OCI-LY3 (cell line): ENCODE measurements around the gene ALOX12B.
"Not testable (repeated sequence)": the region's sequence is repeated elsewhere in the genome, so short reads cannot be mapped to it uniquely, and the experiment has no call there.

Source experiments
- H2AFZ ChIP-seq: fragments of 200-600, 300-600 bp; shearing (Covaris generic); 2 replicates; pipeline ENCODE4 v1.6.0; 2014; ENCODE audit warnings: antibody characterized with exemption, low read depth, low read length
- H3K27ac ChIP-seq: fragments of 200-600, 300-600 bp; sonication (generic); 2 replicates; pipeline ENCODE4 v1.5.1; 2014; ENCODE audit warnings: mild to moderate bottlenecking, low read length, moderate library complexity, mixed read lengths
- H3K27me3 ChIP-seq: fragments of 200-600, 300-600 bp; sonication (generic); 2 replicates; pipeline ENCODE4 v1.6.1; 2014; ENCODE audit warnings: low read depth, low read length, mixed read lengths
- H3K36me3 ChIP-seq: fragments of 200-600, 300-600 bp; sonication (generic); replicated peaks from 2 replicates; pipeline ENCODE3; 2014; ENCODE audit warnings: low read depth, low read length, mixed read lengths
- H3K4me1 ChIP-seq: fragments of 300-600, 200-600 bp; sonication (generic); 2 replicates; pipeline ENCODE4 v1.6.1; 2014; ENCODE audit warnings: low read length, mixed read lengths
- H3K4me2 ChIP-seq: fragments of 200-600, 300-600 bp; sonication (generic); 2 replicates; pipeline ENCODE4 v1.6.1; 2014; ENCODE audit warnings: low read length, mixed read lengths
- H3K4me3 ChIP-seq: fragments of 300-600, 200-600 bp; sonication (generic); 2 replicates; pipeline ENCODE4 v1.5.1; 2014; ENCODE audit warnings: antibody characterized with exemption, mild to moderate bottlenecking, low read length, moderate library complexity
- H3K79me2 ChIP-seq: fragments of 300-600, 200-600 bp; shearing (Covaris generic); 2 replicates; pipeline ENCODE4 v1.6.1; 2014; ENCODE audit warnings: mild to moderate bottlenecking, low read length, mixed read lengths
- H3K9ac ChIP-seq: fragments of 300-600, 200-600 bp; shearing (Covaris generic); 2 replicates; pipeline ENCODE4 v1.6.0; 2014; ENCODE audit warnings: mild to moderate bottlenecking, low read length, moderate library complexity
- H3K9me3 ChIP-seq: fragments of 200-600, 300-600 bp; shearing (Covaris generic); 2 replicates; pipeline ENCODE4 v1.6.1; 2014; ENCODE audit warnings: low read length, mixed read lengths; ENCODE audit not compliant: insufficient read depth
- H4K20me1 ChIP-seq: fragments of 200-600, 300-600 bp; sonication (generic); 2 replicates; pipeline ENCODE4 v1.6.1; 2016; ENCODE audit warnings: low read length, mixed read lengths; ENCODE audit not compliant: insufficient read depth
- EZH2phosphoT487 ChIP-seq: fragments of 200-600 bp; shearing (Covaris generic); IDR thresholded peaks from 2 replicates; pipeline ENCODE4 v1.6.1; 2018; ENCODE audit warnings: antibody characterized with exemption, mixed run types, low read depth
- TF ChIP-seq, protein P1 (sequence below): fragments of 200-600, 300-600 bp; sonication (generic); IDR thresholded peaks from 2 replicates; pipeline ENCODE4 v1.5.1; 2014; ENCODE audit warnings: antibody characterized with exemption, low read length, low read depth

ALOX12B gene

GRCh38 chr17:8064561-8065019, 22.9 kb downstream of the ALOX12B start:
- Histone ChIP-seq H3K9ac (no peak overlapping the region), H3K4me1 (peaks cover 24% of the 10 kb centered on the region), H3K36me3 (no peaks in the 10 kb centered on the region), H2AFZ (no peak overlapping the region), H3K79me2 (no peaks in the 10 kb centered on the region), H3K27ac (no peak overlapping the region), H3K4me3 (no peak overlapping the region), H4K20me1 (no peaks in the 10 kb centered on the region), H3K9me3 (no peaks in the 10 kb centered on the region), H3K27me3 (peaks cover 16% of the 10 kb centered on the region), H3K4me2 (no peak overlapping the region)
- TF ChIP-seq, protein P1, sequence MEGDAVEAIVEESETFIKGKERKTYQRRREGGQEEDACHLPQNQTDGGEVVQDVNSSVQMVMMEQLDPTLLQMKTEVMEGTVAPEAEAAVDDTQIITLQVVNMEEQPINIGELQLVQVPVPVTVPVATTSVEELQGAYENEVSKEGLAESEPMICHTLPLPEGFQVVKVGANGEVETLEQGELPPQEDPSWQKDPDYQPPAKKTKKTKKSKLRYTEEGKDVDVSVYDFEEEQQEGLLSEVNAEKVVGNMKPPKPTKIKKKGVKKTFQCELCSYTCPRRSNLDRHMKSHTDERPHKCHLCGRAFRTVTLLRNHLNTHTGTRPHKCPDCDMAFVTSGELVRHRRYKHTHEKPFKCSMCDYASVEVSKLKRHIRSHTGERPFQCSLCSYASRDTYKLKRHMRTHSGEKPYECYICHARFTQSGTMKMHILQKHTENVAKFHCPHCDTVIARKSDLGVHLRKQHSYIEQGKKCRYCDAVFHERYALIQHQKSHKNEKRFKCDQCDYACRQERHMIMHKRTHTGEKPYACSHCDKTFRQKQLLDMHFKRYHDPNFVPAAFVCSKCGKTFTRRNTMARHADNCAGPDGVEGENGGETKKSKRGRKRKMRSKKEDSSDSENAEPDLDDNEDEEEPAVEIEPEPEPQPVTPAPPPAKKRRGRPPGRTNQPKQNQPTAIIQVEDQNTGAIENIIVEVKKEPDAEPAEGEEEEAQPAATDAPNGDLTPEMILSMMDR, result no peak
- TF ChIP-seq EZH2phosphoT487, result no peak

GRCh38 chr17:8063761-8064534, 23.6 kb downstream of the ALOX12B start:
- H4K20me1 ChIP-seq, result no peaks in the 10 kb centered on the region
- H3K9ac ChIP-seq, result no peak overlapping the region
- no peaks in the 10 kb centered on the region for H3K9me3 ChIP-seq
- H3K79me2 ChIP-seq, result no peaks in the 10 kb centered on the region
- H3K4me3 ChIP-seq, result no peak overlapping the region
- H2AFZ ChIP-seq, result no peak overlapping the region
- no peak overlapping the region for H3K4me2 ChIP-seq
- TF ChIP-seq EZH2phosphoT487, result no peak
- TF ChIP-seq, protein P1, result no peak
- H3K36me3 ChIP-seq, result no peaks in the 10 kb centered on the region
- H3K4me1 ChIP-seq, result peaks cover 23% of the 10 kb centered on the region
- no peak overlapping the region for H3K27ac ChIP-seq
- H3K27me3 ChIP-seq, result peaks cover 16% of the 10 kb centered on the region

- peaks cover 19% of the 10 kb centered on the region for H3K27me3 ChIP-seq
These were observed 24.6 kb downstream of the ALOX12B start for GRCh38 chr17:8062807-8063483.

DNA sequence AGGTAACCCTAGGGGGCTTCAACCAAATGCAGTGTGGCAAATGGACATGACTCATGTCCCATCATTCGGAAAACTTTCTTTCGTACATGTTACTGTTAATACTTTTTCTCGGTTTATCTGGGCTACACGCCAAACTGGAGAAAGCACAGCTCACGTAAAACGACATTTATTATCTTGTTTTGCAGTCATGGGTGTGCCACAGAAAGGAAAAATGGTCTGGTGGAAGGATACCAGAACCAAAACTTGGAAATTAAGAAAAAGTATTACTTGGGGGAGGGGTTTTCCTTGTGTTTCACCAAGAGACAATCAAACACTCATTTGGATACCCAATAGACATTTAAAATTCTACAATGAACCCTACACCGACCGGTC, 25.1 kb downstream of the ALOX12B start:
- Histone ChIP-seq H3K4me2 (no peak overlapping the region), H3K4me3 (no peak overlapping the region), H3K27ac (no peak overlapping the region), H3K4me1 (peaks cover 29% of the 10 kb centered on the region), H3K9me3 (no peaks in the 10 kb centered on the region), H3K79me2 (no peaks in the 10 kb centered on the region), H3K9ac (no peak overlapping the region), H2AFZ (no peak overlapping the region), H3K27me3 (peaks cover 19% of the 10 kb centered on the region), H4K20me1 (no peaks in the 10 kb centered on the region), H3K36me3 (no peaks in the 10 kb centered on the region)
- no peak for TF ChIP-seq EZH2phosphoT487
- TF ChIP-seq, protein P1, result no peak

More at GRCh38 chr17:8062807-8063483, 24.6 kb downstream of the ALOX12B start:
- no peaks in the 10 kb centered on the region for H3K79me2 ChIP-seq
- peaks cover 26% of the 10 kb centered on the region for H3K4me1 ChIP-seq
- no peaks in the 10 kb centered on the region for H4K20me1 ChIP-seq
- no peak overlapping the region for H3K4me2 ChIP-seq
- TF ChIP-seq, protein P1, result no peak
- TF ChIP-seq EZH2phosphoT487, result no peak
- no peaks in the 10 kb centered on the region for H3K9me3 ChIP-seq
- H3K36me3 ChIP-seq, result no peaks in the 10 kb centered on the region
- H2AFZ ChIP-seq, result no peak overlapping the region
- H3K4me3 ChIP-seq, result no peak overlapping the region
- no peak overlapping the region for H3K27ac ChIP-seq
- no peak overlapping the region for H3K9ac ChIP-seq

GRCh38 chr17:8061851-8062250, 25.7 kb downstream of the ALOX12B start:
- not testable (repeated sequence) for H3K4me3 ChIP-seq, H3K79me2 ChIP-seq, H3K27ac ChIP-seq, H4K20me1 ChIP-seq, H3K36me3 ChIP-seq, H3K9ac ChIP-seq, H3K9me3 ChIP-seq, H2AFZ ChIP-seq, H3K4me2 ChIP-seq
- Histone ChIP-seq H3K4me1 (peaks cover 32% of the 10 kb centered on the region), H3K27me3 (peaks cover 19% of the 10 kb centered on the region)
